Osteoblast (primary cell): ENCODE results near the gene ASMTL. TPM values are rescaled to one million over a fixed set of nuclear protein-coding genes. Genes with fewer than 3 reads are reported as not detected.

Experiments used
- DNase-seq: peaks from one replicate; pipeline ENCODE4 v3.0.0; 2011; ENCODE audit warnings: low spot score, mixed read lengths; ENCODE audit not compliant: insufficient read length; ENCODE audit errors: missing footprints
- H2AFZ ChIP-seq: 2 replicates; pipeline ENCODE4 v1.6.0; 2011; ENCODE audit warnings: mild to moderate bottlenecking, low read length
- H3K27ac ChIP-seq: 2 replicates; pipeline ENCODE4 v1.5.1; 2011; ENCODE audit warnings: mild to moderate bottlenecking, low read depth, low read length, moderate library complexity
- H3K27me3 ChIP-seq: 2 replicates; pipeline ENCODE4 v1.6.0; 2012; ENCODE audit warnings: mild to moderate bottlenecking, control low read depth, inconsistent platforms, low read length, moderate library complexity; ENCODE audit not compliant: insufficient read depth
- H3K36me3 ChIP-seq: 2 replicates; pipeline ENCODE4 v1.5.1; 2011; ENCODE audit warnings: mild to moderate bottlenecking, low read length, control low read depth, moderate library complexity; ENCODE audit not compliant: insufficient read depth
- H3K4me1 ChIP-seq: 2 replicates; pipeline ENCODE4 v1.5.1; 2011; ENCODE audit warnings: mild to moderate bottlenecking, low read length, control low read depth, moderate library complexity; ENCODE audit not compliant: insufficient read depth
- H3K4me2 ChIP-seq: 2 replicates; pipeline ENCODE4 v1.6.0; 2011; ENCODE audit warnings: mild to moderate bottlenecking, low read length; ENCODE audit not compliant: insufficient read depth
- H3K4me3 ChIP-seq: fragments of 200-600 bp; sonication (generic); 3 replicates; pipeline ENCODE4 v1.5.1; 2012; ENCODE audit warnings: mild to moderate bottlenecking, low read length, inconsistent platforms; ENCODE audit not compliant: insufficient read depth
- H3K79me2 ChIP-seq: 2 replicates; pipeline ENCODE4 v1.6.0; 2012; ENCODE audit warnings: mild to moderate bottlenecking, low read length, control low read depth, inconsistent platforms; ENCODE audit not compliant: insufficient read depth
- H3K9me3 ChIP-seq: 2 replicates; pipeline ENCODE4 v1.5.1; 2011; ENCODE audit warnings: low read depth, low read length, control low read depth
- H4K20me1 ChIP-seq: 2 replicates; pipeline ENCODE4 v1.6.0; 2012; ENCODE audit warnings: mild to moderate bottlenecking, low read length, control low read depth; ENCODE audit not compliant: insufficient read depth
- CTCF ChIP-seq: IDR thresholded peaks from 2 replicates; pipeline ENCODE4 v1.5.1; 2011; ENCODE audit warnings: mild to moderate bottlenecking, low read depth, low read length, moderate library complexity; ENCODE audit errors: extremely low read depth
- total RNA-seq: library from RNA; depleted of rRNA; stranded (reverse); fragments of >200 nt; gene quantifications from 2 replicates; pipeline ENCODE4 v1.2.3, GENCODE V29; 2012

The ASMTL gene
- total RNA-seq, 1 donor: 24.6 TPM

GRCh38 chrX:1465286-1466231 is 12.8 kb upstream of the ASMTL start:
- Histone ChIP-seq H3K79me2 (no peaks in the 10 kb centered on the region), H3K4me2 (no peak overlapping the region), H3K9me3 (no peaks in the 10 kb centered on the region), H3K27ac (no peak overlapping the region), H3K27me3 (peaks cover 41% of the 10 kb centered on the region), H3K4me3 (no peak overlapping the region), H4K20me1 (no peaks in the 10 kb centered on the region), H2AFZ (no peak overlapping the region), H3K4me1 (peaks cover 11% of the 10 kb centered on the region), H3K36me3 (no peaks in the 10 kb centered on the region)
- no peak for TF ChIP-seq CTCF
- no peak for DNase-seq

DNA sequence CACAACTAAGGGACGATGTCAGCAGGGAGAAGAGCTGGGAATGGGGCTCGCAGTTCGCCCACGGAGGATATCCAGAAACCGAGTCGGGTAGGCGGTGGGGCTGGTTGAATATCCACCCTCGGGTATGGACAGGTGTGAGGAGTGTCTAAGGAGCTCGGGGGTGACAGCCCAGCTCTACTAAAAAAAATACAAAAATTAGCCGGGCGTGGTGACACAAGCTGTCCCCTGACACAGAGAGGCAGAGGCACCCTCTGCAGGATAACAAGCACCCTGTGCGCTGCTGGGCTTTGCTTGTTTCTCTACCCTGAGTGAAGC is 12.2 kb upstream of the ASMTL start:
- Histone ChIP-seq H3K9me3 (no peaks in the 10 kb centered on the region), H3K79me2 (no peaks in the 10 kb centered on the region), H3K4me2 (no peak overlapping the region), H3K4me1 (peaks cover 11% of the 10 kb centered on the region), H3K27ac (no peak overlapping the region), H3K27me3 (peaks cover 41% of the 10 kb centered on the region), H3K4me3 (no peak overlapping the region), H2AFZ (no peak overlapping the region), H4K20me1 (no peaks in the 10 kb centered on the region), H3K36me3 (no peaks in the 10 kb centered on the region)
- no peak for TF ChIP-seq CTCF
- no peak for DNase-seq

DNA sequence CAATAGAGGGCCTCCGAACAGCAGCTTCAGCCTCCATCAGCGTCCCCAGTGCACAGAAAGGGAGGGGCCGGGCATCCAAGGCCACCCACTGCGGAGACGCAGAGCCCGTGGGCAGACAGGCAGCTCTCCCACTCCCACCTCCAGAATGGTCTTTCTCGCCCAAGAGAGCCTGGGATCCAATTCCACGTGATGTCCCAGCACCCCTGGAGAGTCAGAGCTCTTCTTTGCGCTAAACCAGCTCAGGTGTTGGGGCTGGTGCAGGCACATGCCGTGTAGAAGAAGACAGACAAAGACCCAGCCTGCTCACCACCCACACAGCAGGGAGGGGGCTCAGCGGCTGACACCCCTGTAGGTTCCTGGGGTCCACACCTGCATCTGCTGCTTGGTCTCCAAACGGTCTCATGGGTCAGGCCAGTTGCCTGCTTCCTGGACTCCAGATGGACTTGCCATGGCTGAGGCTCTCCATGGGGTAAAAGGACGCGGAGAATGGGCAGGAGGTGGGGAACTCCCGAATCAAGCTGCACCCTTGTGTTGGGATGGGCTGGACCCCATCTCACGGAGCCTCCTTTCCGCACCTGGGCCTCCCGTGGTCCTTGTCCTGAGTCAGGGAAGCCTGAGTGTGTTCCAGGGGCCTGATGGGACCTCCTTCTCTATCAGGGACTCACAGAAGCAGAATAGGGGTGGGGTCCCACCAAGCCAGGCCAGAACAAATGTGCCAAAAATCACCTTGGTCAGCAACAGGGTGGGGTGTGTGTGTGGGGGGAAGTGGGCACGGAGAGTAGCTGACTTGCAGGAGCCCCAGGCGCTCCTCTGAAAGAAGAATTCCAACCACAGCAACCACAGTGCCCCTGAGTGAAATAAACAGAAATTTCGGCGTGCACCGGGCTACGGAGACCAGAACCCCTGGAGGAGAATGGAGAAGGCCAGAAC is 11.6 kb upstream of the ASMTL start:
- H3K27ac ChIP-seq: no peak overlapping the region
- peaks cover 38% of the 10 kb centered on the region for H3K27me3 ChIP-seq
- no peak for TF ChIP-seq CTCF
- no peak overlapping the region for H3K4me2 ChIP-seq
- no peak for DNase-seq
- no peaks in the 10 kb centered on the region for H3K79me2 ChIP-seq
- H3K36me3 ChIP-seq: no peaks in the 10 kb centered on the region
- H3K4me3 ChIP-seq: no peak overlapping the region
- no peak overlapping the region for H2AFZ ChIP-seq
- peaks cover 11% of the 10 kb centered on the region for H3K4me1 ChIP-seq
- no peaks in the 10 kb centered on the region for H4K20me1 ChIP-seq
- no peaks in the 10 kb centered on the region for H3K9me3 ChIP-seq

- Histone ChIP-seq H3K4me3 (no peak overlapping the region), H3K36me3 (no peaks in the 10 kb centered on the region), H4K20me1 (no peaks in the 10 kb centered on the region), H3K4me2 (no peak overlapping the region), H3K27me3 (peaks cover 38% of the 10 kb centered on the region), H3K79me2 (no peaks in the 10 kb centered on the region), H3K27ac (no peak overlapping the region), H3K4me1 (peaks cover 11% of the 10 kb centered on the region), H3K9me3 (no peaks in the 10 kb centered on the region), H2AFZ (no peak overlapping the region)
- TF ChIP-seq CTCF: no peak
- DNase-seq: no peak
These were observed 10.9 kb upstream of the ASMTL start for GRCh38 chrX:1463581-1463980.
